ENCODE results near the gene NUFIP1. TPM values are rescaled to one million over a fixed set of nuclear protein-coding genes. Genes with fewer than 3 reads are reported as not detected.

The NUFIP1 gene
- total and polyA plus RNA-seq, 2 of the 8 experiments (the other 6 are each of a cell fraction or from before 2014, with no cell fraction given): 4.6 to 16.6 TPM

GRCh38 chr13:44952671-44953070, 36.6 kb downstream of the NUFIP1 start:
- ChIA-PET POLR2A (ENCODE audit: partially characterized antibody) (interaction anchor here (0.7 to 1.1 kb wide), 2 partner anchors 85 to 518 kb away, joined by 3 to 4 read pairs; no protein-coding TSS in a partner anchor), CTCF (ENCODE audit: partially characterized antibody) (interaction anchor here (0.9 kb wide), 1 partner anchor 482 kb away, joined by 4 read pairs; no protein-coding TSS in a partner anchor)
- Histone ChIP-seq H3K79me2 (ENCODE audit: control insufficient read depth in 1 of 2, insufficient read depth in 2 of 2, low read length in 2 of 2) (no peaks in the 10 kb centered on the region), H2BK15ac (ENCODE audit: low read length) (no peak overlapping the region), H3K18ac (ENCODE audit: extremely low read depth, low read length) (no peak overlapping the region), H3K56ac (replicated peaks; ENCODE audit: insufficient read length, low read depth, low read length) (no peak overlapping the region), H2BK20ac (ENCODE audit: low read length) (no peak overlapping the region), H2BK12ac (ENCODE audit: low read depth, low read length) (no peak overlapping the region), H2AK5ac (ENCODE audit: low read depth, low read length) (no peak overlapping the region), H3K9me3 (ENCODE audit: insufficient read depth in 2 of 2, low read depth in 1 of 2, low read length in 1 of 2) (no peaks in the 10 kb centered on the region), H2AFZ (ENCODE audit: low read length) (no peak overlapping the region), H3K36me3 (ENCODE audit: control insufficient read depth in 2 of 4, insufficient read depth in 4 of 4, low read length in 3 of 4) (peaks cover 0 to 6% (median 0%) of the 10 kb centered on the region in 4 experiments; a peak in 2 of 8 replicates), H2BK5ac (ENCODE audit: low read depth, low read length) (no peak overlapping the region), H3K27me3 (replicated peaks in 1 of 4; ENCODE audit: control insufficient read depth in 3 of 4, extremely low read depth in 1 of 4, insufficient read depth in 3 of 4, low read length in 3 of 4) (no peaks in the 10 kb centered on the region), H4K20me1 (replicated peaks in 1 of 2; ENCODE audit: control insufficient read depth in 1 of 2, insufficient read depth in 2 of 2, low read length in 2 of 2) (peaks cover 0 to 2% of the 10 kb centered on the region in 2 experiments), H3K79me1 (ENCODE audit: low read depth, low read length) (no peaks in the 10 kb centered on the region), H3K4me2 (ENCODE audit: insufficient read depth in 1 of 2, low read depth in 2 of 2, low read length in 2 of 2) (no peak overlapping the region), H3K14ac (ENCODE audit: insufficient read length) (no peak overlapping the region), H3K27ac (ENCODE audit: low read depth, low read length) (no peak overlapping the region), H3K4me1 (replicated peaks in 1 of 4; ENCODE audit: control insufficient read depth in 3 of 4, insufficient read depth in 4 of 4, low read length in 3 of 4) (no peaks in the 10 kb centered on the region), H3K23ac (ENCODE audit: insufficient read length) (no peak overlapping the region), H4K5ac (ENCODE audit: insufficient read length, low read depth, low read length) (no peak overlapping the region), H4K8ac (ENCODE audit: extremely low read depth, insufficient read depth, low read length) (no peak overlapping the region), H2BK120ac (replicated peaks; ENCODE audit: low read depth, low read length) (no peak overlapping the region), H3K23me2 (ENCODE audit: low read depth, low read length) (no peaks in the 10 kb centered on the region), H4K91ac (replicated peaks; ENCODE audit: insufficient read length, low read length) (no peak overlapping the region), H3K4me3 (ENCODE audit: extremely low read depth in 1 of 4, insufficient read depth in 2 of 4, low read depth in 3 of 4, low read length in 4 of 4) (no peak overlapping the region), H3K9ac (replicated peaks in 1 of 4; ENCODE audit: extremely low read depth in 1 of 4, low read depth in 3 of 4, low read length in 3 of 4) (no peak overlapping the region), H3K4ac (replicated peaks; ENCODE audit: insufficient read length, low read depth, low read length) (no peak overlapping the region)
- DNase-seq (ENCODE audit: low read depth in 1 of 2, low spot score in 2 of 2): no peak
- no peak for FAIRE-seq
- no peak for TF ChIP-seq NRF1 (IDR thresholded peaks at IDR 0.05; ENCODE audit: low read depth, low read length)
- no peak for TF ChIP-seq SP1 (IDR thresholded peaks at IDR 0.05; ENCODE audit: low read depth, low read length)
- TF ChIP-seq NANOG (IDR thresholded peaks at IDR 0.05; ENCODE audit: insufficient read depth, low read depth, low read length, poor library complexity, severe bottlenecking): no peak
- TF ChIP-seq USF2 (IDR thresholded peaks at IDR 0.05; ENCODE audit: low read length): no peak
- TF ChIP-seq TBP (IDR thresholded peaks at IDR 0.05; ENCODE audit: low read depth, low read length): no peak
- no peak for TF ChIP-seq RNF2 (IDR thresholded peaks at IDR 0.05; ENCODE audit: borderline replicate concordance, low read depth, low read length, missing control alignments, poor library complexity, severe bottlenecking)
- TF ChIP-seq E2F6 (IDR thresholded peaks at IDR 0.05): no peak
- no peak for TF ChIP-seq HDAC6 (IDR thresholded peaks at IDR 0.05; ENCODE audit: low read depth, low read length)
- TF ChIP-seq HDAC2 (IDR thresholded peaks at IDR 0.05; ENCODE audit: borderline replicate concordance in 1 of 2, low read depth in 2 of 2, low read length in 2 of 2): no peak
- 95% methylated on average over 2 of the region's 2 CpGs; no CpG with 5 or more reads in 1 of the 2 experiments for WGBS, 2 experiments (ENCODE audit: extremely low coverage in 1 of 2, insufficient coverage in 1 of 2, insufficient read length in 1 of 2, insufficient replicate concordance in 2 of 2, low coverage in 1 of 2, low lambda C conversion rate in 2 of 2, missing lambda C conversion rate in 1 of 2)
